ENCODE results near the gene DLGAP3.

DNA sequence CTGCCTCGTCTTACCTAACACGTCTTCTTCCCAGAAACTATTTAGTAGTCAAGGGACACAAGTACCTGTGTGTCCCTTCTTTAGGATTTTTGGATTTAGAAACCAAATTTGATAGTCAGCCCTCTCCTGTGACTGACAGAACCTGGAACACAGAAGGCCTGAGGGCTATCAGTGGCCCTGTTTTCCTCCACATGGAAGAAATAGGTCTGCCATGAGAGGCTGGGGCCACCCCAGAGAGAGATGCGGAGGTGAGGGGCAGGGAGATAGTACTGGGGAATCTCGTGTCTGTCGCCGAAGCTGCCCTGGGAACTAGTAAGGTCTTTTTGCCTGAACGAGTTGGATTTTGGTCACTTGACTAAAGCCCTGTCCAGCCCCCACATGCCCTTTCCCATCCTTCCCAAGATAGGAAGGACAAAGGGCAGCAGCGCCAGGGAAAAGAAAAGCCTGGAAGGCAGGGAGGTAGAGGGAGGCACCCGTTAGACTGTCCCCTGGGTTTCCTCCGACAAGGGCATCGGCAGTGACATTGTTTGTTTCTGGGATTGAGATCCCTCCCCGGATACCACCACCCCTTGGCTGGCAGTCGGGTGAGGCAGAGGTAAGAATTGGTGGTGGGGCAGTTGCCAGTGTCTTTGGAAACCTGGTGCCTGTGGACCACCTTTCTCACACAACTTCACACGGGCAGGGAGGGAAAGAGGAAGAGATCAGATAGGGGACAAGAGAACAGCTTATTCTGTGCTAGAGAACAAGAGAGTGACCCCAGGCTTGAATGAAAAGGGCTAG, 89.7 kb downstream of the DLGAP3 start:
- TF ChIP-seq, protein P1, sequence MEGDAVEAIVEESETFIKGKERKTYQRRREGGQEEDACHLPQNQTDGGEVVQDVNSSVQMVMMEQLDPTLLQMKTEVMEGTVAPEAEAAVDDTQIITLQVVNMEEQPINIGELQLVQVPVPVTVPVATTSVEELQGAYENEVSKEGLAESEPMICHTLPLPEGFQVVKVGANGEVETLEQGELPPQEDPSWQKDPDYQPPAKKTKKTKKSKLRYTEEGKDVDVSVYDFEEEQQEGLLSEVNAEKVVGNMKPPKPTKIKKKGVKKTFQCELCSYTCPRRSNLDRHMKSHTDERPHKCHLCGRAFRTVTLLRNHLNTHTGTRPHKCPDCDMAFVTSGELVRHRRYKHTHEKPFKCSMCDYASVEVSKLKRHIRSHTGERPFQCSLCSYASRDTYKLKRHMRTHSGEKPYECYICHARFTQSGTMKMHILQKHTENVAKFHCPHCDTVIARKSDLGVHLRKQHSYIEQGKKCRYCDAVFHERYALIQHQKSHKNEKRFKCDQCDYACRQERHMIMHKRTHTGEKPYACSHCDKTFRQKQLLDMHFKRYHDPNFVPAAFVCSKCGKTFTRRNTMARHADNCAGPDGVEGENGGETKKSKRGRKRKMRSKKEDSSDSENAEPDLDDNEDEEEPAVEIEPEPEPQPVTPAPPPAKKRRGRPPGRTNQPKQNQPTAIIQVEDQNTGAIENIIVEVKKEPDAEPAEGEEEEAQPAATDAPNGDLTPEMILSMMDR (IDR thresholded peaks at IDR 0.05), result no peak
- no peak for TF ChIP-seq POLR2A (IDR thresholded peaks at IDR 0.05)

Measured in prostate gland (tissue), 2 donors.